ENCODE measurements around the gene GRIK2.

GRIK2 gene

GRCh38 chr6:101401171-101401570, 7.7 kb downstream of the GRIK2 start:
- DNase-seq (ENCODE audit: low spot score) = no peak
- no peak for TF ChIP-seq CTCF (IDR thresholded peaks at IDR 0.05; ENCODE audit: extremely low read depth, missing control alignments)

GRCh38 chr6:101401792-101402621, 8.5 kb downstream of the GRIK2 start:
- DNase-seq (ENCODE audit: low spot score) = no peak
- no peak for TF ChIP-seq CTCF (IDR thresholded peaks at IDR 0.05; ENCODE audit: extremely low read depth, missing control alignments)

GRCh38 chr6:101402622-101403031, 9.1 kb downstream of the GRIK2 start:
- TF ChIP-seq CTCF (IDR thresholded peaks at IDR 0.05; ENCODE audit: extremely low read depth, missing control alignments) = no peak
- DNase-seq (ENCODE audit: low spot score) = no peak

- DNase-seq (ENCODE audit: low spot score) = no peak
- no peak for TF ChIP-seq CTCF (IDR thresholded peaks at IDR 0.05; ENCODE audit: extremely low read depth, missing control alignments)
Measured at GRCh38 chr6:101403216-101403945, 9.9 kb downstream of the GRIK2 start.

GRCh38 chr6:101404775-101405174, 11.3 kb downstream of the GRIK2 start:
- no peak for TF ChIP-seq CTCF (IDR thresholded peaks at IDR 0.05; ENCODE audit: extremely low read depth, missing control alignments)
- DNase-seq (ENCODE audit: low spot score) = no peak

GRCh38 chr6:101413773-101414172, 20.3 kb downstream of the GRIK2 start:
- DNase-seq (ENCODE audit: low spot score) = no peak
- TF ChIP-seq CTCF (IDR thresholded peaks at IDR 0.05; ENCODE audit: extremely low read depth, missing control alignments) = no peak

DNA sequence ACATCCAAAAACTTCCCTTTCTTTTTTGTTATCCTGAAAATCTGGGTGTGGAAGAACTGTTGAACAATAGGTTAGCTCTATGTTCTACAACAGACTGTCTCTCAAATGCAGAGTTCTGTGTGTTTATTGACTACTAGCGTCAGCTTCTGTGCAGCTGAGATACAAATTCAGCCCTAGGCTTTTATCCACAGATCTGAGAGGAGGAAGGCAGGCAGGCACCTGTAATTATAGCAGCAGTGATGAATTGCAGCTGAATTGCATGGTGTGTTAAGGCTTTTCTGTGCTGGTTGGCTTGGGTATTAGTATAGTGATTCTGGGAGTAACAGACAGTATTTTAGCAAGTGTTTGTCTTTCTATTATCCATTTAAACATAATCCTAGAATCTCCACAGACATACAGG, 24.4 kb downstream of the GRIK2 start:
- TF ChIP-seq CTCF (IDR thresholded peaks at IDR 0.05; ENCODE audit: extremely low read depth, missing control alignments) = no peak
- DNase-seq (ENCODE audit: low spot score) = no peak

Measured in GM20000 (cell line).